Testis (tissue), 3 donors: ENCODE results near the gene APC2. TPM values are rescaled to one million over a fixed set of nuclear protein-coding genes. Genes with fewer than 3 reads are reported as not detected.

Source experiments
- DNase-seq: peaks from one replicate; pipeline ENCODE4 v3.0.0-alpha.2; 2019
- H3K27ac ChIP-seq, 2 donors: fragments of 200-600 bp; sonication (generic); one replicate each; pipeline ENCODE4 v1.5.1; 2019
- H3K27me3 ChIP-seq: fragments of 200-600 bp; sonication (generic); one replicate; pipeline ENCODE4 v1.5.1; 2019
- H3K36me3 ChIP-seq: fragments of 200-600 bp; sonication (generic); one replicate; pipeline ENCODE4 v1.5.1; 2017; ENCODE audit warnings: low read depth; ENCODE audit errors: missing control alignments
- H3K4me1 ChIP-seq: fragments of 200-600 bp; sonication (generic); one replicate; pipeline ENCODE4 v1.5.1; 2019
- H3K4me3 ChIP-seq, 2 donors: fragments of 200-600 bp; sonication (generic); one replicate each; pipeline ENCODE4 v1.5.1; 2017 to 2019
- H3K9me3 ChIP-seq: fragments of 200-600 bp; sonication (generic); one replicate; pipeline ENCODE4 v1.5.1; 2017
- CTCF ChIP-seq, 3 experiments: fragments of 450-650 bp in 2 of 3; fragments of 200-600 bp in 1 of 3; sonication (generic) in 1 of 3; IDR thresholded peaks; one replicate each; pipeline ENCODE4 v1.5.1; 2016 to 2019; ENCODE audit warnings: antibody characterized with exemption in 3 of 3, mild to moderate bottlenecking in 2 of 3, moderate library complexity in 1 of 3
- POLR2A ChIP-seq: fragments of 450-650 bp; IDR thresholded peaks from one replicate; pipeline ENCODE4 v1.6.1; 2017; ENCODE audit warnings: antibody characterized with exemption, mild to moderate bottlenecking, moderate library complexity
- WGBS, 2 donors: methylation state at CpG; one replicate each; pipeline ENCODE4 v1.1.5; 2018; 5-methylcytosine and 5-hydroxymethylcytosine counted together
- intact Hi-C: fragments of 100-400 bp; cut with DNase I; formaldehyde crosslinking; loops from one replicate; pipeline ENCODE4 v1.15.1; 2023; ENCODE audit warnings: low total_unique reads
- polyA plus RNA-seq: library from polyadenylated mRNA; stranded (reverse); fragments of 350-450 nt; fragmentation: Illumina TruSeq; extraction: RNeasy Lipid Tissue Mini Kit (QIAGEN cat#74804); gene quantifications from one replicate; pipeline ENCODE4 v1.2.3, GENCODE V29; 2014; ENCODE audit warnings: low read depth, low replicate concordance; ENCODE audit not compliant: insufficient read depth
- total RNA-seq, 2 donors: library from RNA; depleted of rRNA; stranded (reverse); fragments of >200 nt; gene quantifications; one replicate each; pipeline ENCODE4 v1.2.3, GENCODE V29; 2016

Gene APC2
- total and polyA plus RNA-seq, 3 donors from 2014 or later, result 2.8 to 5.9 (median 4.6) TPM

DNA sequence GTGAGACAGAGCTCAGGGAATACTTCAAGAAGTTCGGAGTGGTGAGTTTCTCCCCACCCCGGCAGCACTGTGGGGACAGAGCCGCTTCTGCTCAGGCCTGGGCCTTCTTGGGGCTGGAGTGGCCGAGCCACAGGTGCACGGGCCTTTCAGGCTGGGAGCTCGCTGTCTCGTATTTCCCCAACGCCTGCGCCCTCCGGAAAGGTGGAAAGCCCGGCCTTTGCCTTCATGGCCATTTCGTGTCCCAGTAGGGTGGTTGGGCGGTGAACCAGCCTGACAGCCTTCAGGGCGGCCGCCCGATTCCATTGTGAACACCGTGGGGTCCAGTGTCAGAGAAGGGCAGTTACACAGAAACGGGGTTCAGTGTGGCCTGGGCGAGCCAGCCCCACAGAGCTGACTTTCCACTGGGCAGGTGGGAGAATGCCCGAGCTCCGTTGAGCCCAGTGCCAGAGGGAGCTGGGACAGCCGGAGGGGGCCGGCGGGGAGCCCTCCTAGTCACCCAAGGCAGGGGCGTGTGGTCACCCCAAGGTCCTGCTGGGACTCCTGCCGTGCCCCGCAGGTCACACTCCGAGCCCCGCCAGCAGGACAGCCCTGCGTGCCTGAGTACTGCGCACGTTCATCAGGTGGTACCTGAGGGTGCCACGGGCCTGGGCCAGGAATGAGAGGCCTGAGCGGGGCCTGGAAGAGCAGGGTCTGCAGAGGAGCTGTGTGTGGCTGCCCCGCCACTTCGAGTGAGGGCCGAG, 28.5 kb upstream of the APC2 start:
- Histone ChIP-seq H3K27me3 (no peaks in the 10 kb centered on the region), H3K9me3 (no peaks in the 10 kb centered on the region), H3K4me1 (peaks cover 28% of the 10 kb centered on the region), H3K4me3 (no peak overlapping the region), H3K27ac (peak overlapping the region in 1 of 2 donors; percentile 56), H3K36me3 (no peaks in the 10 kb centered on the region)
- 88% methylated on average over 37 of the region's 37 CpGs; no CpG with 5 or more reads in 1 of the 2 donors for WGBS, 2 donors
- intact Hi-C loops, result no loop called here
- no peak for TF ChIP-seq POLR2A
- no peak for TF ChIP-seq CTCF (IDR thresholded peaks at IDR 0.05)
- DNase-seq, result no peak

DNA sequence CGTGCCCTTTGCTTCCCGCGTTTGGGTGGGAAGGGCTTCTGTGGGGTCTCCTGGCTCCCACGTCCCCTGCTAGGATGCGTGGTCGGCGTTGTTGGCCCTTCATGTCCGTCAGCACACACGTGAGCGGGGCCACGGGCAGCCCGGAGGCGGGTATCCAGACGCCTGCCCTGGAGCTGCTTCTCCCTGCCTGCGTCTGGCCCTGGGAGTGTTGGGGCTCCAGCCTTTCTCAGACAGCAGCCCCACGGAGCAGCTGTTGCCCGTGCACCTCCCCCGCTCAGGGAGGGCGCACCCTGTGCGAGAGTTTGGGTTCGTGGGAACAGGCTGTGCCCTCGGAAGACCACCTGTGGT, 28.0 kb upstream of the APC2 start:
- intact Hi-C loops, result no loop called here
- Histone ChIP-seq H3K27ac (peak overlapping the region in 1 of 2 donors; percentile 56), H3K27me3 (no peaks in the 10 kb centered on the region), H3K9me3 (no peaks in the 10 kb centered on the region), H3K4me1 (peaks cover 23% of the 10 kb centered on the region), H3K36me3 (no peaks in the 10 kb centered on the region), H3K4me3 (no peak overlapping the region)
- no peak for DNase-seq
- no peak for TF ChIP-seq CTCF (IDR thresholded peaks at IDR 0.05)
- TF ChIP-seq POLR2A, result no peak
- 67 to 80% methylated on average over 1 to 22 of the region's 22 CpGs for WGBS, 2 donors

- H3K4me1 ChIP-seq, result peaks cover 18% of the 10 kb centered on the region
- DNase-seq, result no peak
- H3K36me3 ChIP-seq, result no peaks in the 10 kb centered on the region
- no peaks in the 10 kb centered on the region for H3K9me3 ChIP-seq
- peak overlapping the region in 1 of 2 donors; percentile 56 for H3K27ac ChIP-seq
- 42 to 61% methylated on average over 16 of the region's 16 CpGs for WGBS, 2 donors
- no peak overlapping the region for H3K4me3 ChIP-seq
- TF ChIP-seq POLR2A, result no peak
- TF ChIP-seq CTCF (IDR thresholded peaks at IDR 0.05), result no peak
- no peaks in the 10 kb centered on the region for H3K27me3 ChIP-seq
- intact Hi-C loops, result no loop called here
Observed at GRCh38 chr19:1422360-1422759, 27.6 kb upstream of the APC2 start.

DNA sequence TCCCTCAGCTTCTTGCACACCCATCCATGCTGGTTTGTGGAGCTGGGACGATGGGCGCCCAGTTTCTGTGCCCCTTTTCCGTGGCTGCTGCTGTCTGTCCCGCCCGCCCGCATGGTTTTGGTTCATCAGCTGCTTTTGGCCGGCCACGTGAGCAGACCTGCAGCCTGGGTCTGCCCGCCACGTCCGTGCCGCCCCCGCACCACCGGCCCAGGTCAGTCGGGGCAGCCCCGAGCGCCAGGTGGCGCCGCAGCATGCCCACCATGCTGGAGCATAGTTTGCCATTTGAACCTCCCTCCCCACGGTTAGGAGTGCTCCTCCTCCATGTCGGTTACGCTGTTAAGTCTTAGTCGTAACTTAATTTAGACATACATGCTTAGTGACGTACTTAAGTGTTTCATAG, 27.0 kb upstream of the APC2 start:
- intact Hi-C loops, result no loop called here
- H3K4me1 ChIP-seq, result peaks cover 13% of the 10 kb centered on the region
- H3K9me3 ChIP-seq, result no peaks in the 10 kb centered on the region
- no peaks in the 10 kb centered on the region for H3K27me3 ChIP-seq
- no peak for DNase-seq
- H3K36me3 ChIP-seq, result no peaks in the 10 kb centered on the region
- TF ChIP-seq CTCF (IDR thresholded peaks at IDR 0.05), result no peak
- TF ChIP-seq POLR2A, result no peak
- peak overlapping the region in 1 of 2 donors; percentile 56 for H3K27ac ChIP-seq
- WGBS, 2 donors, result 83 to 95% methylated on average over 19 to 24 of the region's 24 CpGs
- no peak overlapping the region for H3K4me3 ChIP-seq
